GM12878 (cell line): ENCODE data around the gene B3GNT4. TPM values are rescaled to one million over a fixed set of nuclear protein-coding genes. Genes with fewer than 3 reads are reported as not detected.
A peak's percentile ranks its signal among the peaks of the same experiment; 100 is the strongest.

Experiments used
- EED ChIP-seq: sonication (generic); IDR thresholded peaks from 2 replicates; pipeline ENCODE4 v1.6.1; 2016; ENCODE audit warnings: antibody characterized with exemption, low read depth
- HSF1 ChIP-seq: fragments of 150-350 bp; IDR thresholded peaks from 2 replicates; pipeline ENCODE4 v1.6.1; 2014; ENCODE audit warnings: mild to moderate bottlenecking, low read depth, low read length
- KDM1A ChIP-seq: fragments of 200-600 bp; sonication (generic); IDR thresholded peaks from 2 replicates; pipeline ENCODE4 v1.6.1; 2016; ENCODE audit warnings: borderline replicate concordance
- MYB ChIP-seq: fragments of 150-350 bp; IDR thresholded peaks from 2 replicates; pipeline ENCODE4 v1.6.1; 2014; ENCODE audit warnings: mild to moderate bottlenecking, low read depth, low read length, borderline replicate concordance
- PML ChIP-seq: IDR thresholded peaks from 2 replicates; pipeline ENCODE4 v1.6.1; 2012; ENCODE audit warnings: low read length, inconsistent platforms
- POLR2AphosphoS2 ChIP-seq: IDR thresholded peaks from 2 replicates; pipeline ENCODE4 v1.6.1; 2011; ENCODE audit warnings: low read depth, mild to moderate bottlenecking, low read length, improper control_type of control experiment, moderate library complexity
- POLR2AphosphoS5 ChIP-seq: IDR thresholded peaks from 2 replicates; pipeline ENCODE4 v1.6.1; 2011; ENCODE audit warnings: mild to moderate bottlenecking, low read length, inconsistent platforms
- PRDM15 ChIP-seq: fragments of 450-650 bp; formaldehyde crosslinking; IDR thresholded peaks from 2 replicates; pipeline ENCODE4 v1.4.0; 2020; ENCODE audit warnings: mild to moderate bottlenecking, moderate library complexity
- RELA ChIP-seq: fragments of 450-650 bp; IDR thresholded peaks from 2 replicates; pipeline ENCODE4 v1.8.0; 2014; ENCODE audit warnings: borderline replicate concordance; ENCODE audit not compliant: partially characterized antibody
- RUNX3 ChIP-seq: IDR thresholded peaks from 2 replicates; pipeline ENCODE4 v1.6.1; 2012; ENCODE audit warnings: low read length, inconsistent platforms
- SUPT20H ChIP-seq: IDR thresholded peaks from 2 replicates; pipeline ENCODE4 v1.6.1; 2011; ENCODE audit warnings: low read depth, mild to moderate bottlenecking, low read length, moderate library complexity, borderline replicate concordance; ENCODE audit not compliant: control insufficient read depth
- TAF1 ChIP-seq: IDR thresholded peaks from 2 replicates; pipeline ENCODE4 v1.6.1; 2011; ENCODE audit warnings: mild to moderate bottlenecking, low read depth, low read length, borderline replicate concordance
- WRNIP1 ChIP-seq: IDR thresholded peaks from 2 replicates; pipeline ENCODE4 v1.6.1; 2011; ENCODE audit warnings: low read depth, low read length, improper control_type of control experiment, borderline replicate concordance
- ZBTB4 ChIP-seq: fragments of 450-650 bp; formaldehyde crosslinking; IDR thresholded peaks from 2 replicates; pipeline ENCODE4 v1.4.0; 2022; ENCODE audit warnings: mild to moderate bottlenecking, moderate library complexity
- ZNF217 ChIP-seq: fragments of 450-650 bp; IDR thresholded peaks from 2 replicates; pipeline ENCODE4 v1.6.1; 2017; ENCODE audit warnings: antibody characterized with exemption, mild to moderate bottlenecking
- ZNF592 ChIP-seq: fragments of 450-650 bp; IDR thresholded peaks from 2 replicates; pipeline ENCODE4 v1.6.1; 2017; ENCODE audit warnings: mild to moderate bottlenecking, moderate library complexity
- polyA plus RNA-seq, 11 experiments: library from polyadenylated mRNA; depleted of rRNA in 4 of 11; unstranded in 6 of 11; stranded (reverse) in 5 of 11; fragments of >200 nt; fragmentation: Nextera tagmentation in 4 of 11; fragmentation: Illumina TruSeq in 1 of 11; extraction: Ambion mirVana in 4 of 11; extraction: Trizol in 1 of 11; gene quantifications; 1 replicate in 1 of 11; 2 replicates in 10 of 11; pipeline versions ENCODE4 v1.2.1 to v1.2.3, GENCODE V29; 2011 to 2016; ENCODE audit warnings: inconsistent platforms in 2 of 11, missing spikeins in 2 of 11, low read depth in 1 of 11
- total RNA-seq, 4 experiments: library from RNA; depleted of rRNA in 3 of 4; stranded (reverse); fragments of >200 nt in 3 of 4; fragmentation: Illumina TruSeq in 1 of 4; extraction: Trizol in 1 of 4; gene quantifications; 2 replicates each; pipeline versions ENCODE4 v1.2.1 to v1.2.3, GENCODE V29; 2013 to 2021

B3GNT4 gene
- total and polyA plus RNA-seq, 10 of the 15 experiments (the other 5 are each of a cell fraction or from before 2014, with no cell fraction given), result 0.04 to 0.95 (median 0.88) TPM; not detected in 7

GRCh38 chr12:122166422-122167349, 36.8 kb upstream of the B3GNT4 start (continued):
- TF ChIP-seq WRNIP1 (no peak), RELA (no peak), KDM1A (no peak), POLR2AphosphoS5 (no peak), PRDM15 (CRISPR knock-in tag) (no peak), MYB (no peak), TAF1 (no peak), ZNF592 (no peak), PML (peak; percentile 46; the same call in 1 of the 2 replicates), EED (peak; percentile 97), HSF1 (no peak), POLR2AphosphoS2 (no peak), ZBTB4 (CRISPR knock-in tag) (no peak), SUPT20H (no peak), ZNF217 (no peak), RUNX3 (peak; percentile 82)
